HepG2 (cell line): ENCODE results near the gene ELP5. TPM values are rescaled to one million over a fixed set of nuclear protein-coding genes. Genes with fewer than 3 reads are reported as not detected.

Experiments used
- AGO2 ChIP-seq: fragments of 200-400 bp; formaldehyde crosslinking; optimal IDR thresholded peaks from 2 replicates; pipeline ENCODE3; 2017; ENCODE audit warnings: mild to moderate bottlenecking, low read depth, low read length, moderate library complexity
- ARHGAP35 ChIP-seq: sonication (generic); formaldehyde crosslinking; IDR thresholded peaks from 2 replicates; pipeline ENCODE4 v1.9.0; 2022; ENCODE audit warnings: mild to moderate bottlenecking, inconsistent platforms, moderate library complexity, missing genetic modification reagents, borderline replicate concordance
- BHLHE40 ChIP-seq: IDR thresholded peaks from 2 replicates; pipeline ENCODE4 v1.6.1; 2011; ENCODE audit warnings: low read length, improper control_type of control experiment
- CBX5 ChIP-seq: sonication (generic); formaldehyde crosslinking; IDR thresholded peaks from 2 replicates; pipeline ENCODE4 v1.4.0; 2020; ENCODE audit warnings: missing genetic modification reagents, borderline replicate concordance
- FLYWCH1 ChIP-seq: sonication (generic); formaldehyde crosslinking; IDR thresholded peaks from 2 replicates; pipeline ENCODE4 v1.8.1; 2023; ENCODE audit warnings: mild to moderate bottlenecking, missing genetic modification reagents
- GFI1 ChIP-seq: sonication (generic); formaldehyde crosslinking; IDR thresholded peaks from 2 replicates; pipeline ENCODE4 v1.5.0; 2020; ENCODE audit warnings: missing genetic modification reagents, mild to moderate bottlenecking, borderline replicate concordance
- JUN ChIP-seq: sonication (generic); formaldehyde crosslinking; IDR thresholded peaks from 2 replicates; pipeline ENCODE4 v1.4.0; 2020; ENCODE audit warnings: mild to moderate bottlenecking, missing genetic modification reagents
- KDM2A ChIP-seq: sonication (generic); formaldehyde crosslinking; IDR thresholded peaks from 2 replicates; pipeline ENCODE4 v1.4.0; 2020; ENCODE audit warnings: low read depth, missing genetic modification reagents, borderline replicate concordance
- MED1 ChIP-seq: sonication (generic); formaldehyde crosslinking; IDR thresholded peaks from 2 replicates; pipeline ENCODE4 v1.4.0; 2020; ENCODE audit warnings: missing genetic modification reagents
- MED8 ChIP-seq: sonication (generic); formaldehyde crosslinking; IDR thresholded peaks from 2 replicates; pipeline ENCODE4 v1.8.1; 2023; ENCODE audit warnings: mild to moderate bottlenecking, missing genetic modification reagents; ENCODE audit not compliant: insufficient replicate concordance
- MLLT10 ChIP-seq: sonication (generic); formaldehyde crosslinking; IDR thresholded peaks from 2 replicates; pipeline ENCODE4 v1.4.0; 2020; ENCODE audit warnings: missing genetic modification reagents
- MYC ChIP-seq: sonication (generic); formaldehyde crosslinking; IDR thresholded peaks from 2 replicates; pipeline ENCODE4 v1.9.0; 2021; ENCODE audit warnings: missing genetic modification reagents, borderline replicate concordance
- POLR2AphosphoS5 ChIP-seq: IDR thresholded peaks from 2 replicates; pipeline ENCODE4 v1.6.1; 2012; ENCODE audit warnings: low read depth, low read length
- RBFOX2 ChIP-seq: fragments of 200-400 bp; formaldehyde crosslinking; IDR thresholded peaks from 2 replicates; pipeline ENCODE4 v1.6.1; 2017; ENCODE audit warnings: low read depth, mild to moderate bottlenecking, low read length
- RFXAP ChIP-seq: sonication (generic); formaldehyde crosslinking; IDR thresholded peaks from 2 replicates; pipeline ENCODE4 v1.4.0; 2020; ENCODE audit warnings: missing genetic modification reagents, borderline replicate concordance
- SATB2 ChIP-seq: sonication (generic); formaldehyde crosslinking; IDR thresholded peaks from 2 replicates; pipeline ENCODE4 v1.5.0; 2020; ENCODE audit warnings: missing genetic modification reagents
- SIN3A ChIP-seq: IDR thresholded peaks from 2 replicates; pipeline ENCODE4 v1.6.1; 2011; ENCODE audit warnings: low read depth, mild to moderate bottlenecking, control low read depth, low read length, borderline replicate concordance
- SOX5 ChIP-seq: IDR thresholded peaks from 2 replicates; pipeline ENCODE4 v1.6.1; 2016; ENCODE audit warnings: borderline replicate concordance
- YEATS4 ChIP-seq: sonication (generic); formaldehyde crosslinking; IDR thresholded peaks from 2 replicates; pipeline ENCODE4 v1.4.0; 2020; ENCODE audit warnings: missing genetic modification reagents, borderline replicate concordance
- ZC3H13 ChIP-seq: sonication (generic); formaldehyde crosslinking; IDR thresholded peaks from 2 replicates; pipeline ENCODE4 v1.8.1; 2023; ENCODE audit warnings: mild to moderate bottlenecking, missing genetic modification reagents, moderate library complexity
- ZFY ChIP-seq: sonication (generic); formaldehyde crosslinking; IDR thresholded peaks from 2 replicates; pipeline ENCODE4 v1.4.0; 2020; ENCODE audit warnings: missing genetic modification reagents
- ZGPAT ChIP-seq: IDR thresholded peaks from 2 replicates; pipeline ENCODE4 v1.6.1; 2016; ENCODE audit warnings: mild to moderate bottlenecking
- ZNF232 ChIP-seq: sonication (generic); formaldehyde crosslinking; IDR thresholded peaks from 2 replicates; pipeline ENCODE4 v1.4.0; 2020; ENCODE audit warnings: missing genetic modification reagents, borderline replicate concordance
- ZNF234 ChIP-seq: sonication (generic); formaldehyde crosslinking; conservative IDR thresholded peaks from 2 replicates; pipeline ENCODE4 v1.5.1; 2020; ENCODE audit warnings: mild to moderate bottlenecking, missing genetic modification reagents
- ZNF264 ChIP-seq: sonication (generic); formaldehyde crosslinking; IDR thresholded peaks from 2 replicates; pipeline ENCODE4 v1.4.0; 2020; ENCODE audit warnings: missing genetic modification reagents
- ZNF605 ChIP-seq: sonication (generic); formaldehyde crosslinking; IDR thresholded peaks from 2 replicates; pipeline ENCODE4 v1.8.0; 2022; ENCODE audit warnings: mild to moderate bottlenecking, missing genetic modification reagents
- ZNF766 ChIP-seq: sonication (generic); formaldehyde crosslinking; IDR thresholded peaks from 2 replicates; pipeline ENCODE4 v1.5.0; 2020; ENCODE audit warnings: missing genetic modification reagents, borderline replicate concordance
- polyA plus RNA-seq, 8 experiments: library from polyadenylated mRNA; depleted of rRNA in 3 of 8; stranded (reverse) in 7 of 8; unstranded in 1 of 8; fragments of >200 nt; fragmentation: Illumina TruSeq in 4 of 8; extraction: Trizol in 4 of 8; gene quantifications; 2 replicates each; pipeline versions ENCODE4 v1.2.1 to v1.2.3, GENCODE V29; 2011 to 2016; ENCODE audit warnings: low read depth in 4 of 8, missing spikeins in 1 of 8, mixed read lengths in 1 of 8; ENCODE audit not compliant: insufficient read depth in 1 of 8
- total RNA-seq, 5 experiments: library from RNA; depleted of rRNA; stranded (reverse); fragments of >200 nt; fragmentation: Illumina TruSeq; extraction: Trizol; gene quantifications; 2 replicates each; pipeline ENCODE4 v1.2.3, GENCODE V29; 2016; ENCODE audit warnings: low read depth in 1 of 5
- TF ChIP-seq, protein P1 (sequence below): sonication (generic); formaldehyde crosslinking; IDR thresholded peaks from 2 replicates; pipeline ENCODE4 v1.8.0; 2022; ENCODE audit warnings: low read depth, missing genetic modification reagents

The ELP5 gene
- total and polyA plus RNA-seq, 2 of the 13 experiments (the other 11 are each of a cell fraction or from before 2014, with no cell fraction given) = 67.6 to 69.8 TPM

DNA sequence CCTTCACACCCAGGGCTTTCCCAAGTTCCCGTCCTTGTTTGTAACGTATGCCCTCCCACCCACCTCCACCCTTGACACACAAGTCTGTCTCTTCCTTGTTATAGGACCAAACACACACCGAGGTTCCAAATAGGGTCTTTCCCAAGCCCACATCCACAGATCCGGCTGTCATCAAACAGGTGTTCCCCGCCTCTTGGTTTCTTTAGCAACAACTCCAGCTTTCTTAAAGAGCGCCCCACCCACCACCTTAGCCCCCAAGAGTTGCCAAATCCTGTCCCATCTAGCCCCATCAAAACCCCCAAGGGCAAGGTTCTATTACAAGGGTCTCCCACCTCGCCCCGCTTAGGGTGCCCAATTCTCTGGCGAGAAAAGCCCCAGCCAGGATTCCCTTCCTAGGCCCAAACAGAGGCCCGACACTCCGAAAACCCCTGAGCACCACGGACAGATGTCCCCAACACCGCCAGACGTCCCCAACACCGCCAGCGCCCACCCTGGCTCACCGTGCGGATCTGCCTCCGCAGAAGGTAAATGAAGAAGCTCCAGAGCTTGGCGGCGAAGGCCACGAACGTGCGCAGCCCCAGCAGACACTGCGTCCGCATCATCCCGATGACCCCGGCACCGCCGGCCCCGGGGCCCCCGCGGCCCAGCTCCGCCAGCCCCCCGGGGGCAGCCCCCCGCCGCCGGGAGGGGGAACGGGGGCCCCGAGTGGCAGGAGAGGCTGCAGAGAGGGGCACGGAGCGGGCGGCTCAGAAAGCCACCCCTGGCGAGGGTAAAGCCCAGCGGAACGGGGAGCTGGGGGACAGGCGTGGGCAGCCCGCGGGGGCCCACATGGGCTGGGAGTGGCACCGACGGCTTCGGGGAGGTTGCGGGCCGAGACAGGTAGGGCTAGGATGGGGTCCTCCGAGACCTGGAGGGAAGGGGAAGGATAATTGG, 1.1 kb upstream of the ELP5 start (continued):
- TF ChIP-seq, protein P1, sequence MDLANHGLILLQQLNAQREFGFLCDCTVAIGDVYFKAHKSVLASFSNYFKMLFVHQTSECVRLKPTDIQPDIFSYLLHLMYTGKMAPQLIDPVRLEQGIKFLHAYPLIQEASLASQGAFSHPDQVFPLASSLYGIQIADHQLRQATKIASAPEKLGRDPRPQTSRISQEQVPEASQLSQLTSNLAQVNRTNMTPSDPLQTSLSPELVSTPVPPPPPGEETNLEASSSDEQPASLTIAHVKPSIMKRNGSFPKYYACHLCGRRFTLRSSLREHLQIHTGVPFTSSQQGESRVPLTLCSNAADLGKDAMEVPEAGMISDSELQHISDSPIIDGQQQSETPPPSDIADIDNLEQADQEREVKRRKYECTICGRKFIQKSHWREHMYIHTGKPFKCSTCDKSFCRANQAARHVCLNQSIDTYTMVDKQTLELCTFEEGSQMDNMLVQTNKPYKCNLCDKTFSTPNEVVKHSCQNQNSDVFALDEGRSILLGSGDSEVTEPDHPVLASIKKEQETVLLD = peak; percentile 30; the same call in 1 of the 2 replicates
- no peak for TF ChIP-seq YEATS4 (CRISPR knock-in tag)
- peak; percentile 23; the same call in 1 of the 2 replicates for TF ChIP-seq FLYWCH1
- TF ChIP-seq AGO2 = peak; percentile 67
- TF ChIP-seq BHLHE40 = no peak
- no peak for TF ChIP-seq JUN (CRISPR knock-in tag)
- no peak for TF ChIP-seq ARHGAP35
- TF ChIP-seq SIN3A = peak; percentile 41; the same call in 1 of the 2 replicates
- TF ChIP-seq ZC3H13 (CRISPR knock-in tag) = 0 out of 2 replicates have a peak, but pooled peaks have one; percentile 51
- TF ChIP-seq MED1 (CRISPR knock-in tag) = 0 out of 2 replicates have a peak, but pooled peaks have one; percentile 8
- TF ChIP-seq ZNF234 (CRISPR knock-in tag) = no peak
- no peak for TF ChIP-seq MLLT10 (CRISPR knock-in tag)
- no peak for TF ChIP-seq SOX5
- TF ChIP-seq MED8 = no peak
- TF ChIP-seq ZNF264 = no peak
- TF ChIP-seq SATB2 (CRISPR knock-in tag) = 0 out of 2 replicates have a peak, but pooled peaks have one; percentile 41
- TF ChIP-seq ZFY = 0 out of 2 replicates have a peak, but pooled peaks have one; percentile 12
- no peak for TF ChIP-seq POLR2AphosphoS5
- peak; percentile 66 for TF ChIP-seq RBFOX2
- no peak for TF ChIP-seq RFXAP (CRISPR knock-in tag)
- no peak for TF ChIP-seq CBX5 (CRISPR knock-in tag)
- TF ChIP-seq MYC (CRISPR knock-in tag) = no peak
- TF ChIP-seq ZNF232 (CRISPR knock-in tag) = peak; percentile 51; the same call in 1 of the 2 replicates
- TF ChIP-seq ZNF766 (CRISPR knock-in tag) = peak; percentile 39; the same call in 1 of the 2 replicates
- no peak for TF ChIP-seq GFI1
- no peak for TF ChIP-seq ZNF605 (CRISPR knock-in tag)
- no peak for TF ChIP-seq ZGPAT (CRISPR knock-in tag)
- TF ChIP-seq KDM2A (CRISPR knock-in tag) = 0 out of 2 replicates have a peak, but pooled peaks have one; percentile 10
